ENCODE measurements around the gene GAL3ST2.

Gene GAL3ST2

GRCh38 chr2:241750076-241750840 is 26.4 kb upstream of the GAL3ST2 start:
- Histone ChIP-seq H3K4me1 (no peaks in the 10 kb centered on the region), H3K9me3 (no peaks in the 10 kb centered on the region), H3K27me3 (no peaks in the 10 kb centered on the region), H3K36me3 (peaks cover 37% of the 10 kb centered on the region), H3K4me3 (ENCODE audit: low read depth, low read length) (no peak overlapping the region)
- TF ChIP-seq, protein P1, sequence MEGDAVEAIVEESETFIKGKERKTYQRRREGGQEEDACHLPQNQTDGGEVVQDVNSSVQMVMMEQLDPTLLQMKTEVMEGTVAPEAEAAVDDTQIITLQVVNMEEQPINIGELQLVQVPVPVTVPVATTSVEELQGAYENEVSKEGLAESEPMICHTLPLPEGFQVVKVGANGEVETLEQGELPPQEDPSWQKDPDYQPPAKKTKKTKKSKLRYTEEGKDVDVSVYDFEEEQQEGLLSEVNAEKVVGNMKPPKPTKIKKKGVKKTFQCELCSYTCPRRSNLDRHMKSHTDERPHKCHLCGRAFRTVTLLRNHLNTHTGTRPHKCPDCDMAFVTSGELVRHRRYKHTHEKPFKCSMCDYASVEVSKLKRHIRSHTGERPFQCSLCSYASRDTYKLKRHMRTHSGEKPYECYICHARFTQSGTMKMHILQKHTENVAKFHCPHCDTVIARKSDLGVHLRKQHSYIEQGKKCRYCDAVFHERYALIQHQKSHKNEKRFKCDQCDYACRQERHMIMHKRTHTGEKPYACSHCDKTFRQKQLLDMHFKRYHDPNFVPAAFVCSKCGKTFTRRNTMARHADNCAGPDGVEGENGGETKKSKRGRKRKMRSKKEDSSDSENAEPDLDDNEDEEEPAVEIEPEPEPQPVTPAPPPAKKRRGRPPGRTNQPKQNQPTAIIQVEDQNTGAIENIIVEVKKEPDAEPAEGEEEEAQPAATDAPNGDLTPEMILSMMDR (IDR thresholded peaks at IDR 0.05; ENCODE audit: low read depth, low read length): no peak
- no peak for DNase-seq

- Histone ChIP-seq H3K9me3 (no peaks in the 10 kb centered on the region), H3K4me3 (ENCODE audit: low read depth, low read length) (no peak overlapping the region), H3K4me1 (no peaks in the 10 kb centered on the region), H3K36me3 (peaks cover 36% of the 10 kb centered on the region), H3K27me3 (no peaks in the 10 kb centered on the region)
- no peak for DNase-seq
- TF ChIP-seq, protein P1 (IDR thresholded peaks at IDR 0.05; ENCODE audit: low read depth, low read length): no peak
Observed at GRCh38 chr2:241751152-241751551, 25.5 kb upstream of the GAL3ST2 start.

GRCh38 chr2:241751776-241752175 is 24.8 kb upstream of the GAL3ST2 start:
- peaks cover 41% of the 10 kb centered on the region for H3K36me3 ChIP-seq
- no peak for DNase-seq
- H3K9me3 ChIP-seq: no peaks in the 10 kb centered on the region
- H3K4me3 ChIP-seq (ENCODE audit: low read depth, low read length): no peak overlapping the region
- no peaks in the 10 kb centered on the region for H3K27me3 ChIP-seq
- TF ChIP-seq, protein P1 (IDR thresholded peaks at IDR 0.05; ENCODE audit: low read depth, low read length): no peak
- no peaks in the 10 kb centered on the region for H3K4me1 ChIP-seq

DNA sequence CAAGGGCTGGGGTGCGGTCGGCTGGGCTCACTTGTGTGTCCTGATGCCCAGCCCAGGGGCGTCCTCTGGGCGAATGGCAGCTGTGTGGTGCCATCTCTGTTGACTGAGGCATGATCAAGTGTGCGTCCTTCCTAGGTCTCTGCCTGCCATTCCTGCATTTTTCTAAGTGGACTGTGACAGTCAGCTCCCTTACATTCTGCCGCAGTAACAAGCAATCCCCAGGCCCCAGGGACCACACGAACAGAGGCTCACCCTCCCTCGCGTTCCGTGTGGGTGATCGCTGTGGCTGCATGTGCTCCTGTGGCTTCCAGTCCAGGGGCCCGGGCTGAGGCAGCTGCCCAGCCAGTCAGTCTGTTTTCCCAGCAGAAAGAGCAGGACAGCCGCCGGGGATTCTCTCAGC is 24.4 kb upstream of the GAL3ST2 start:
- no peaks in the 10 kb centered on the region for H3K9me3 ChIP-seq
- TF ChIP-seq, protein P1 (IDR thresholded peaks at IDR 0.05; ENCODE audit: low read depth, low read length): no peak
- no peak for DNase-seq
- H3K4me1 ChIP-seq: no peaks in the 10 kb centered on the region
- no peak overlapping the region for H3K4me3 ChIP-seq (ENCODE audit: low read depth, low read length)
- no peaks in the 10 kb centered on the region for H3K27me3 ChIP-seq
- H3K36me3 ChIP-seq: peaks cover 41% of the 10 kb centered on the region

DNA sequence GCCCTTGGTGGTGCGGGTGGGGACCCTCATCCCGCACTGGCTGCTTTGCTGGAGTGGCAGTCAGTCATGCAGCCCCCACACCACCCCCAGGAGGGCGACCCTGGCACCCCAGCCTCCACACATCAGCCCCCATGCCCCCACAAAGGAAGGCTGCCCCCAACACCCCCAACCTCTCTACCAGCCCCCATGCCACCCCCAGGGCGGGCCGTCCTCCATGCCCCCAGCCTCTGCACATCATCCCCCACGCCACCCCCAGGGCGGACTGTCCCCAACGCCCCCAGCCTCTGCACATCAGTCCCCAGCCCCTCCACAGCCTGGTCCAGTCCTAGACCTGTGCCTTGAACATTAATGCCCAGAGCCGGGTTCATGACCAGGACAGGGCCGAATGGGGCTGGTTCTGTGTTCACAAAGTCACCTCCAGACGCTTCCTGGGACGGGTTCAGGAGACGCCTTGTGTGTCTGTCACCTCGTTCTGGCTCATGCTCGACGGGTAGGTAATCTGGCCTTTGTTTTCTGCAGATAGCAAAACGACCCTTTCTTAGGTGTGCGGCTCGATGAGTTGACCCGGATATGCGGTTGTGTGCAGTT is 23.8 kb upstream of the GAL3ST2 start:
- H3K27me3 ChIP-seq: no peaks in the 10 kb centered on the region
- no peaks in the 10 kb centered on the region for H3K9me3 ChIP-seq
- peaks cover 41% of the 10 kb centered on the region for H3K36me3 ChIP-seq
- TF ChIP-seq, protein P1 (IDR thresholded peaks at IDR 0.05; ENCODE audit: low read depth, low read length): no peak
- no peaks in the 10 kb centered on the region for H3K4me1 ChIP-seq
- no peak overlapping the region for H3K4me3 ChIP-seq (ENCODE audit: low read depth, low read length)
- no peak for DNase-seq

GRCh38 chr2:241753493-241753892 is 23.1 kb upstream of the GAL3ST2 start:
- Histone ChIP-seq H3K36me3 (peaks cover 41% of the 10 kb centered on the region), H3K4me3 (ENCODE audit: low read depth, low read length) (no peak overlapping the region), H3K9me3 (no peaks in the 10 kb centered on the region), H3K27me3 (no peaks in the 10 kb centered on the region), H3K4me1 (no peaks in the 10 kb centered on the region)
- TF ChIP-seq, protein P1 (IDR thresholded peaks at IDR 0.05; ENCODE audit: low read depth, low read length): no peak
- DNase-seq: no peak
